ENCODE data around the gene MTA2. TPM values are rescaled to one million over a fixed set of nuclear protein-coding genes. Genes with fewer than 3 reads are reported as not detected.
"Not testable (repeated sequence)": the region's sequence is repeated elsewhere in the genome, so short reads cannot be mapped to it uniquely, and the experiment has no call there.

MTA2 gene
- total RNA-seq, 1 donor from 2014 or later = 157 TPM

DNA sequence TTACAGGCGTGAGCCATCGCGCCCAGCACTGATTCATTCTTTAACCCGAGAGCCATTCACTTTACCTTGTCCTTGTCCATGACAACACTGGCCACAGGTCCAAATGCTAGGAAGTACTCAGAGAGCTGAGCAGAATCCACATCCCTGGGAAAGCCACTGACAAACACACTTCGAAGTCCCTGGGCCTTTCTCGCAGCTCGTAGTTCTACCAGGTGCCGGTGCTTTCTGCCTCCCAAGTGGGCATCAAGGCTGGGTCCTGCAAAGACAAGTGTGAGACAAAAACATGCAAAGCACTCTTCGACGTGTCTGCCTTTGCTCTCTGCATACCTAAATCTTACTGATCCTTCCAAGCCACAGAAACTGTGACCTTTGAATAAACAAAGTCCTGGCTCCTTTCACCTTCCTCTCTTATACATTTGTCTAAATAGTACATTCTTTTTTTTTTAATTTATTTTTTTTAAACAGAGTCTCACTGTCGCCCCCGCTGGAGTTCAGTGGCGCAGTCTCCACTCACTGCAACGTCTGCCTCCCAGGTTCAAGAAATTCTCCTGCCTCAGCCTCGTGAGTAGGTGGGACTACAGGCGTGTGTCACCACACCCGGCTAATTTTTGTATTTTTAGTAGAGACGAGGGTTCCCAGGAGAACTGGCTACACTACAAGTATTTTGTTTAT, 12.6 kb downstream of the MTA2 start:
- Mint-ChIP-seq H3K4me1 (ENCODE audit: unreplicated experiment) (peaks cover 20% of the 10 kb centered on the region), H3K27me3 (ENCODE audit: unreplicated experiment) (peaks cover 5% of the 10 kb centered on the region), H3K36me3 (ENCODE audit: low read depth, unreplicated experiment) (peaks cover 12% of the 10 kb centered on the region), H3K9me3 (ENCODE audit: unreplicated experiment) (no peaks in the 10 kb centered on the region), H3K4me3 (ENCODE audit: unreplicated experiment) (no peak overlapping the region), H3K27ac (ENCODE audit: unreplicated experiment) (no peak overlapping the region)
- DNase-seq (ENCODE audit: low spot score) = no peak
- TF ChIP-seq, protein P1, sequence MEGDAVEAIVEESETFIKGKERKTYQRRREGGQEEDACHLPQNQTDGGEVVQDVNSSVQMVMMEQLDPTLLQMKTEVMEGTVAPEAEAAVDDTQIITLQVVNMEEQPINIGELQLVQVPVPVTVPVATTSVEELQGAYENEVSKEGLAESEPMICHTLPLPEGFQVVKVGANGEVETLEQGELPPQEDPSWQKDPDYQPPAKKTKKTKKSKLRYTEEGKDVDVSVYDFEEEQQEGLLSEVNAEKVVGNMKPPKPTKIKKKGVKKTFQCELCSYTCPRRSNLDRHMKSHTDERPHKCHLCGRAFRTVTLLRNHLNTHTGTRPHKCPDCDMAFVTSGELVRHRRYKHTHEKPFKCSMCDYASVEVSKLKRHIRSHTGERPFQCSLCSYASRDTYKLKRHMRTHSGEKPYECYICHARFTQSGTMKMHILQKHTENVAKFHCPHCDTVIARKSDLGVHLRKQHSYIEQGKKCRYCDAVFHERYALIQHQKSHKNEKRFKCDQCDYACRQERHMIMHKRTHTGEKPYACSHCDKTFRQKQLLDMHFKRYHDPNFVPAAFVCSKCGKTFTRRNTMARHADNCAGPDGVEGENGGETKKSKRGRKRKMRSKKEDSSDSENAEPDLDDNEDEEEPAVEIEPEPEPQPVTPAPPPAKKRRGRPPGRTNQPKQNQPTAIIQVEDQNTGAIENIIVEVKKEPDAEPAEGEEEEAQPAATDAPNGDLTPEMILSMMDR (IDR thresholded peaks at IDR 0.05; ENCODE audit: unreplicated experiment) = peak; percentile 51

- H3K4me1 Mint-ChIP-seq (ENCODE audit: unreplicated experiment); H3K27ac Mint-ChIP-seq (ENCODE audit: unreplicated experiment); H3K27me3 Mint-ChIP-seq (ENCODE audit: unreplicated experiment); H3K4me3 Mint-ChIP-seq (ENCODE audit: unreplicated experiment); H3K9me3 Mint-ChIP-seq (ENCODE audit: unreplicated experiment); DNase-seq (ENCODE audit: low spot score): not testable (repeated sequence)
- H3K36me3 Mint-ChIP-seq (ENCODE audit: low read depth, unreplicated experiment) = peaks cover 12% of the 10 kb centered on the region
Measured at GRCh38 chr11:62585356-62585755, 16.3 kb downstream of the MTA2 start.

DNA sequence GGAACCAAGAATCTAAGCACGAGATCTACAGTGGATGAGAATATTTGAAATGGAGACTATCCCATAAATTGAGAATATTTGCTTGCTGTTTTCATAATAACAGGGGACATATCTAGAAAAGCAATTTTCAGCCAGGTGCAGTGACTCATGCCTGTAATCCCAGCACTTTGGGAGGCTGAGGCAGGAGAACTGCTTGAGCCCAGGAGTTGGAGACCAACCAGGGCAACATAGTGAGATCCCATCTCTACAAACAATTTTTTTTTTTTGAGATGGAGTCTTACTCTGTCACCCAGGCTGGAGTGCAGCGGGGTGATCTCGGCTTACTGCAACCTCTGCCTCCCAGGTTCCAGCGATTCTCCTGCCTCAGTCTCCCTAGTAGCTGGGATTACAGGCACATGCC, 19.9 kb downstream of the MTA2 start:
- H3K9me3 Mint-ChIP-seq (ENCODE audit: unreplicated experiment); DNase-seq (ENCODE audit: low spot score); H3K27ac Mint-ChIP-seq (ENCODE audit: unreplicated experiment); H3K4me3 Mint-ChIP-seq (ENCODE audit: unreplicated experiment): not testable (repeated sequence)
- Mint-ChIP-seq H3K4me1 (ENCODE audit: unreplicated experiment) (peaks cover 17% of the 10 kb centered on the region), H3K27me3 (ENCODE audit: unreplicated experiment) (peaks cover 10% of the 10 kb centered on the region), H3K36me3 (ENCODE audit: low read depth, unreplicated experiment) (peaks cover 13% of the 10 kb centered on the region)

- no peak for DNase-seq (ENCODE audit: low spot score)
- peaks cover 23% of the 10 kb centered on the region for H3K4me1 Mint-ChIP-seq (ENCODE audit: unreplicated experiment)
- peaks cover 17% of the 10 kb centered on the region for H3K36me3 Mint-ChIP-seq (ENCODE audit: low read depth, unreplicated experiment)
- no peaks in the 10 kb centered on the region for H3K9me3 Mint-ChIP-seq (ENCODE audit: unreplicated experiment)
- peaks cover 10% of the 10 kb centered on the region for H3K27me3 Mint-ChIP-seq (ENCODE audit: unreplicated experiment)
- TF ChIP-seq, protein P1 (IDR thresholded peaks at IDR 0.05; ENCODE audit: unreplicated experiment) = no peak
- H3K27ac Mint-ChIP-seq (ENCODE audit: unreplicated experiment) = no peak overlapping the region
- H3K4me3 Mint-ChIP-seq (ENCODE audit: unreplicated experiment) = peak overlapping the region; percentile 58
Measured at GRCh38 chr11:62580959-62581715, 20.5 kb downstream of the MTA2 start.

- Mint-ChIP-seq H3K27me3 (ENCODE audit: unreplicated experiment) (peaks cover 13% of the 10 kb centered on the region), H3K9me3 (ENCODE audit: unreplicated experiment) (no peaks in the 10 kb centered on the region), H3K4me3 (ENCODE audit: unreplicated experiment) (no peak overlapping the region), H3K27ac (ENCODE audit: unreplicated experiment) (no peak overlapping the region), H3K4me1 (ENCODE audit: unreplicated experiment) (peaks cover 40% of the 10 kb centered on the region), H3K36me3 (ENCODE audit: low read depth, unreplicated experiment) (peaks cover 23% of the 10 kb centered on the region)
- DNase-seq (ENCODE audit: low spot score) = no peak
- TF ChIP-seq, protein P1 (IDR thresholded peaks at IDR 0.05; ENCODE audit: unreplicated experiment) = no peak
Measured at GRCh38 chr11:62579252-62579651, 22.4 kb downstream of the MTA2 start.

DNA sequence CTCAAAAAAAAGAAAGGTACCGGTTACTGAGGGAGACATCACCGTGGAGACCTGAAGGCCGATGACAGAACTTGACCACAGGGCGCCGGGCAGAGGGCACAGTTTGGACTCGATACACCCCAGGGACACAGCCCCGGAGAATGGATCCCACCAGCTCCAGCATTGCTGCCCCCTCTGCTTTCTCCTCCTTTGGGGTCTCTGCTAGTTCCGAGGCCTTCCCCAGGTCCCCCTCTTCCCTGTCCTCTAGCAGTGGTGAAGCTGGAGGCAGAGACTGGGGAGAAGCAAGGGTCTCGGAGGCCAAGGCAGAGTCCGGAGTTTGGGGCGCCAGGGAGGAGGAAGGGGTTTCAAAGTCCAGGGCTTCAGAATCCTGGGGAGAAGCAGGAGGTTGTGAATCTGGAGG, 23.1 kb downstream of the MTA2 start:
- peaks cover 21% of the 10 kb centered on the region for H3K36me3 Mint-ChIP-seq (ENCODE audit: low read depth, unreplicated experiment)
- no peak overlapping the region for H3K4me3 Mint-ChIP-seq (ENCODE audit: unreplicated experiment)
- peak overlapping the region; percentile 99 for H3K27ac Mint-ChIP-seq (ENCODE audit: unreplicated experiment)
- peaks cover 10% of the 10 kb centered on the region for H3K27me3 Mint-ChIP-seq (ENCODE audit: unreplicated experiment)
- no peaks in the 10 kb centered on the region for H3K9me3 Mint-ChIP-seq (ENCODE audit: unreplicated experiment)
- TF ChIP-seq, protein P1 (IDR thresholded peaks at IDR 0.05; ENCODE audit: unreplicated experiment) = no peak
- H3K4me1 Mint-ChIP-seq (ENCODE audit: unreplicated experiment) = peaks cover 42% of the 10 kb centered on the region
- DNase-seq (ENCODE audit: low spot score) = no peak

Measured in endothelial cell (in vitro differentiated cells).